Endothelial cell of umbilical vein (primary cell): ENCODE results near the gene PLCD4. TPM values are rescaled to one million over a fixed set of nuclear protein-coding genes. Genes with fewer than 3 reads are reported as not detected.

Experiments
- BruUV-seq: library from RNA; stranded (reverse); fragments of 400-500 nt; replicated peaks from 2 replicates; lab custom pipeline; 2021; lab: Mats Ljungman, UMichigan
- CTCF ChIA-PET: fragments of 300-600, 350-600 bp; sonication (Branson Sonifier 250); formaldehyde crosslinking; loops from one replicate; lab custom pipeline; 2021; ENCODE audit warnings: antibody characterized with exemption, inconsistent platforms; lab: Charles Lee
- POLR2A ChIA-PET: fragments of 300-600, 350-600 bp; sonication (Branson Sonifier 250); formaldehyde crosslinking; loops from one replicate; lab custom pipeline; 2021; ENCODE audit warnings: antibody characterized with exemption, inconsistent platforms; lab: Charles Lee
- DNase-seq: peaks from one replicate; pipeline ENCODE4 v3.0.0-alpha.2; 2011; ENCODE audit warnings: low read depth, low spot score
- FAIRE-seq: peaks from 2 replicates; lab custom pipeline; 2011; peaks lifted over from hg19 to GRCh38; lab: Jason Lieb, UNC
- H2AFZ ChIP-seq: 2 replicates; pipeline ENCODE4 v1.6.0; 2012; ENCODE audit warnings: low read depth, low read length, control low read depth, inconsistent platforms
- H3K27ac ChIP-seq: 2 replicates; pipeline ENCODE4 v1.5.1; 2011; ENCODE audit warnings: low read depth, mild to moderate bottlenecking, control low read depth, low read length, moderate library complexity; ENCODE audit not compliant: insufficient read depth
- H3K27me3 ChIP-seq, 2 experiments: 2 replicates each; pipeline versions ENCODE4 v1.6.0 to v1.6.1; 2011; ENCODE audit warnings: low read length in 2 of 2, mixed read lengths in 1 of 2; ENCODE audit not compliant: control insufficient read depth in 2 of 2, insufficient read depth in 2 of 2
- H3K36me3 ChIP-seq, 2 experiments: 2 replicates in 1 of 2; 3 replicates in 1 of 2; pipeline ENCODE4 v1.5.1; 2011; ENCODE audit warnings: low read length in 2 of 2, mild to moderate bottlenecking in 1 of 2, moderate library complexity in 1 of 2; ENCODE audit not compliant: control insufficient read depth in 2 of 2, insufficient read depth in 2 of 2; ENCODE audit errors: extremely low read depth in 1 of 2
- H3K4me1 ChIP-seq: 3 replicates; pipeline ENCODE4 v1.5.1; 2011; ENCODE audit warnings: mild to moderate bottlenecking, low read length; ENCODE audit not compliant: control insufficient read depth, insufficient read depth; ENCODE audit errors: extremely low read depth
- H3K4me2 ChIP-seq: 2 replicates; pipeline ENCODE4 v1.6.1; 2011; ENCODE audit warnings: low read length, control low read depth, mixed read lengths; ENCODE audit not compliant: insufficient read depth
- H3K4me3 ChIP-seq, 3 experiments: fragments of 200-600 bp in 1 of 3; sonication (generic), shearing (Covaris generic) in 1 of 3; replicated peaks in 1 of 3; 2 replicates each; pipeline ENCODE4 v1.5.1; 2011 to 2016; ENCODE audit warnings: control low read depth in 3 of 3, low read length in 3 of 3, mild to moderate bottlenecking in 2 of 3, inconsistent platforms in 1 of 3, low read depth in 1 of 3, moderate library complexity in 1 of 3; ENCODE audit not compliant: insufficient read depth in 1 of 3
- H3K79me2 ChIP-seq: 2 replicates; pipeline ENCODE4 v1.6.0; 2012; ENCODE audit warnings: low read length, inconsistent platforms; ENCODE audit not compliant: control insufficient read depth, insufficient read depth
- H3K9ac ChIP-seq: replicated peaks from 2 replicates; pipeline ENCODE3; 2011; ENCODE audit warnings: low read length, control low read depth; ENCODE audit not compliant: insufficient read depth; ENCODE audit errors: extremely low read depth
- H3K9me1 ChIP-seq: replicated peaks from 3 replicates; pipeline ENCODE4 v1.6.0; 2011; ENCODE audit warnings: mild to moderate bottlenecking, low read length; ENCODE audit not compliant: control insufficient read depth, insufficient read depth; ENCODE audit errors: extremely low read depth
- H3K9me3 ChIP-seq: replicated peaks from 2 replicates; pipeline ENCODE4 v1.5.1; 2012; ENCODE audit warnings: low read length, inconsistent platforms; ENCODE audit not compliant: control insufficient read depth, insufficient read depth
- H4K20me1 ChIP-seq: replicated peaks from 2 replicates; pipeline ENCODE3; 2011; ENCODE audit warnings: mild to moderate bottlenecking, low read length; ENCODE audit not compliant: control insufficient read depth, insufficient read depth; ENCODE audit errors: extremely low read depth
- EZH2 ChIP-seq: IDR thresholded peaks from 2 replicates; pipeline ENCODE4 v1.6.1; 2012; ENCODE audit warnings: borderline replicate concordance, low read depth, mild to moderate bottlenecking, moderate library complexity, low read length, inconsistent platforms; ENCODE audit not compliant: severe bottlenecking
- FOS ChIP-seq: IDR thresholded peaks from 2 replicates; pipeline ENCODE4 v1.6.1; 2011; ENCODE audit warnings: mild to moderate bottlenecking, low read length, moderate library complexity, borderline replicate concordance; ENCODE audit not compliant: insufficient read depth
- GATA2 ChIP-seq: IDR thresholded peaks from 2 replicates; pipeline ENCODE4 v1.7.0; 2011; ENCODE audit warnings: low read depth, mild to moderate bottlenecking, moderate library complexity, mixed read lengths, low read length; ENCODE audit not compliant: insufficient read length, insufficient read depth
- JUN ChIP-seq: IDR thresholded peaks from 2 replicates; pipeline ENCODE4 v1.6.1; 2011; ENCODE audit warnings: borderline replicate concordance, low read depth; ENCODE audit not compliant: insufficient read length, insufficient read depth
- MYC ChIP-seq: IDR thresholded peaks from one replicate; pipeline ENCODE4 v1.6.1; 2011; ENCODE audit warnings: mild to moderate bottlenecking, low read depth, low read length
- POLR2A ChIP-seq: IDR thresholded peaks from 2 replicates; pipeline ENCODE4 v1.6.1; 2012; ENCODE audit warnings: low read depth, mild to moderate bottlenecking, control low read depth, low read length
- dilution Hi-C: fragments of 300-500 bp; cut with MboI; formaldehyde crosslinking; loops from one replicate; pipeline ENCODE4 v1.15.0; 2019; ENCODE audit warnings: low sequenced_read_pairs; ENCODE audit not compliant: extremely low pct_ligation_motif_present
- intact Hi-C: fragments of 100-400 bp; cut with micrococcal nuclease; formaldehyde crosslinking; loops from one replicate; pipeline ENCODE4 v1.10.0; 2022
- polyA plus RNA-seq, 4 experiments: library from polyadenylated mRNA; depleted of rRNA in 3 of 4; stranded (reverse) in 3 of 4; unstranded in 1 of 4; fragments of >200 nt; gene quantifications; 2 replicates each; pipeline versions ENCODE4 v1.2.1 to v1.2.3, GENCODE V29; 2011 to 2012; ENCODE audit warnings: missing spikeins in 1 of 4
- total RNA-seq: library from RNA; stranded (reverse); gene quantifications from 2 replicates; pipeline ENCODE4 v1.2.3, GENCODE V29; 2021
- TF ChIP-seq, protein P1 (sequence below): IDR thresholded peaks from 2 replicates; pipeline ENCODE4 v1.6.1; 2011; ENCODE audit not compliant: insufficient read depth, insufficient read length
- TF ChIP-seq, protein P2 (sequence below), 2 donors: IDR thresholded peaks; 1 replicate in 1 of 2; 2 replicates in 1 of 2; pipeline ENCODE4 v1.5.1; 2011; ENCODE audit warnings: low read length in 2 of 2, mild to moderate bottlenecking in 2 of 2, moderate library complexity in 2 of 2, control low read depth in 1 of 2, inconsistent platforms in 1 of 2, low read depth in 1 of 2; ENCODE audit not compliant: insufficient read depth in 1 of 2; ENCODE audit errors: extremely low read depth in 1 of 2

Gene PLCD4
- total and polyA plus RNA-seq, 2 donors (not counting 3 experiments of a cell fraction or from before 2014, with no cell fraction given) = 2.2 to 3.1 TPM

DNA sequence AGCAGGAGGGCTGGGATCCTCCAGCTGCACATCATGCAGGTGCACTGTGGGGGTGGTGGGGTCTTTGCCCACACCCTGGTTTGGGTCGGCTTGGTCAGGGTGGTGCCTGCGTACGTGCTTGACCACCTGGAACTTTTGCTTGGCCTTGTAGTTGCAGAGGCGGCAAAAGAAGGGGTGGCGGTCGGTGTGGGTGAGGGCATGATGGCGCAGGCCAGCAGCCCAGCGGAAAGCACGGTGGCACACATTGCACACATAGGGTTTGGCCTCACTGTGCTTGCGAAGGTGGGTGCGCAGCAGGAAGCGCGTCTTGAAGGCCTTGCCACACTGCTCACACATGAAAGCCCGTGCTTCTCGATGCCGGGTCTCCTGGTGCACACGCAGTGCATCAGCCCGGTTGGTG is 30.7 kb downstream of the PLCD4 start:
- Histone ChIP-seq H3K4me2 (no peak overlapping the region), H3K9me3 (no peaks in the 10 kb centered on the region), H3K4me3 (no peak overlapping the region), H2AFZ (no peak overlapping the region), H3K9ac (no peak overlapping the region), H3K27me3 (no peaks in the 10 kb centered on the region), H3K9me1 (no peaks in the 10 kb centered on the region), H3K36me3 (peaks cover 22 to 54% of the 10 kb centered on the region in 2 experiments), H3K27ac (no peak overlapping the region), H3K79me2 (no peaks in the 10 kb centered on the region), H4K20me1 (no peaks in the 10 kb centered on the region), H3K4me1 (no peaks in the 10 kb centered on the region)
- FAIRE-seq (no peak), DNase-seq (no peak)
- BruUV-seq = TSS peak; percentile 11
- intact Hi-C loops = no loop called here
- dilution Hi-C loops = no loop called here
- POLR2A ChIA-PET = no interaction called here
- CTCF ChIA-PET = no interaction called here
- TF ChIP-seq GATA2 (no peak), FOS (no peak), JUN (no peak), EZH2 (no peak), POLR2A (no peak), MYC (no peak)
- TF ChIP-seq, protein P1, sequence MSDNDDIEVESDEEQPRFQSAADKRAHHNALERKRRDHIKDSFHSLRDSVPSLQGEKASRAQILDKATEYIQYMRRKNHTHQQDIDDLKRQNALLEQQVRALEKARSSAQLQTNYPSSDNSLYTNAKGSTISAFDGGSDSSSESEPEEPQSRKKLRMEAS = no peak
- TF ChIP-seq, protein P2, sequence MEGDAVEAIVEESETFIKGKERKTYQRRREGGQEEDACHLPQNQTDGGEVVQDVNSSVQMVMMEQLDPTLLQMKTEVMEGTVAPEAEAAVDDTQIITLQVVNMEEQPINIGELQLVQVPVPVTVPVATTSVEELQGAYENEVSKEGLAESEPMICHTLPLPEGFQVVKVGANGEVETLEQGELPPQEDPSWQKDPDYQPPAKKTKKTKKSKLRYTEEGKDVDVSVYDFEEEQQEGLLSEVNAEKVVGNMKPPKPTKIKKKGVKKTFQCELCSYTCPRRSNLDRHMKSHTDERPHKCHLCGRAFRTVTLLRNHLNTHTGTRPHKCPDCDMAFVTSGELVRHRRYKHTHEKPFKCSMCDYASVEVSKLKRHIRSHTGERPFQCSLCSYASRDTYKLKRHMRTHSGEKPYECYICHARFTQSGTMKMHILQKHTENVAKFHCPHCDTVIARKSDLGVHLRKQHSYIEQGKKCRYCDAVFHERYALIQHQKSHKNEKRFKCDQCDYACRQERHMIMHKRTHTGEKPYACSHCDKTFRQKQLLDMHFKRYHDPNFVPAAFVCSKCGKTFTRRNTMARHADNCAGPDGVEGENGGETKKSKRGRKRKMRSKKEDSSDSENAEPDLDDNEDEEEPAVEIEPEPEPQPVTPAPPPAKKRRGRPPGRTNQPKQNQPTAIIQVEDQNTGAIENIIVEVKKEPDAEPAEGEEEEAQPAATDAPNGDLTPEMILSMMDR (IDR thresholded peaks at IDR 0.05; ENCODE audit: extremely low read depth in 1 of 2, insufficient read depth in 1 of 2, low read depth in 1 of 2, low read length in 2 of 2) = no peak
